ENCODE data around the gene GPC6.

The GPC6 gene

DNA sequence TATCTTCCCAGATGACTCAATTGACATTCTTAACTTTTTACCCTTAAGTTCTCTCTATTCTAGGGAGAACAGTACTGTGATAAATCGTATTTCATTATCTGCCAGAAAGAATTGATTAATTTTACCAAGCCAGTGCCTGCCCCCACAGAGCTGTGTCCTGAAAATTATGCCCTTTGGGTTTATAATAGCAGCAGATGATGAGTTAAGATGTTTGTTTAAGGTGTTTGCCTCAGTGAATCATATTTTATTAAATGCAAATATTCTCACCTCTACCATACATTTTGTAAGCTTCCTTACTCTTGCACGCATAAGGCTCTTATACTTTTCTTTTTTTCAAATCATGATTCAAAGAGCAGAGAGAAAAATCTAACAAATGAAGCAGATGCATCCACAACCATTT lies 934.3 kb downstream of the GPC6 start:
- H3K4me3 ChIP-seq (ENCODE audit: low read depth, low read length) = no peak overlapping the region
- TF ChIP-seq CTCF (IDR thresholded peaks at IDR 0.05; ENCODE audit: borderline replicate concordance, insufficient read depth, low read depth, low read length) = no peak

- no peak overlapping the region for H3K4me3 ChIP-seq (ENCODE audit: low read depth, low read length)
- no peak for TF ChIP-seq CTCF (IDR thresholded peaks at IDR 0.05; ENCODE audit: borderline replicate concordance, insufficient read depth, low read depth, low read length)
These were observed 935.7 kb downstream of the GPC6 start for GRCh38 chr13:94162289-94162688.

DNA sequence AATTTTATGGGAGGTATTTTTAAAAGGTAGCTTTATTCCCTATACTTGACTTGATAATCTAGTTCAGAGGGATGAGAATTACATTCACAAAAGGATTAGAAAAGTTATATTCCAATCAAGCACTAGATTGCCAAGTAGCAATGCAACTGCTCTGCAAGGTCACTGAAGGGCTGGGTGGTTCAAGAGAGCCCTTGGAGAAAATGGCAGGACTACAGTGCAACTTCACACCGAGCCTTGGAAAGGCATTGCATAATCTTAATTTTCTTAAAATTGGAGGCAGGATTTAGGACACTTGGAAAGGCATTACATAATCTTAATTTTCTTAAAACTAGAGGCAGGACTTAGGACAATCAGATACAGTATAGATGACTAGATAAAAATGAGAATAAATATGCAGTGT lies 936.9 kb downstream of the GPC6 start:
- TF ChIP-seq CTCF (IDR thresholded peaks at IDR 0.05; ENCODE audit: borderline replicate concordance, insufficient read depth, low read depth, low read length) = no peak
- no peak overlapping the region for H3K4me3 ChIP-seq (ENCODE audit: low read depth, low read length)

GRCh38 chr13:94168783-94169453 lies 942.3 kb downstream of the GPC6 start:
- TF ChIP-seq CTCF (IDR thresholded peaks at IDR 0.05; ENCODE audit: borderline replicate concordance, insufficient read depth, low read depth, low read length) = no peak
- no peak overlapping the region for H3K4me3 ChIP-seq (ENCODE audit: low read depth, low read length)

DNA sequence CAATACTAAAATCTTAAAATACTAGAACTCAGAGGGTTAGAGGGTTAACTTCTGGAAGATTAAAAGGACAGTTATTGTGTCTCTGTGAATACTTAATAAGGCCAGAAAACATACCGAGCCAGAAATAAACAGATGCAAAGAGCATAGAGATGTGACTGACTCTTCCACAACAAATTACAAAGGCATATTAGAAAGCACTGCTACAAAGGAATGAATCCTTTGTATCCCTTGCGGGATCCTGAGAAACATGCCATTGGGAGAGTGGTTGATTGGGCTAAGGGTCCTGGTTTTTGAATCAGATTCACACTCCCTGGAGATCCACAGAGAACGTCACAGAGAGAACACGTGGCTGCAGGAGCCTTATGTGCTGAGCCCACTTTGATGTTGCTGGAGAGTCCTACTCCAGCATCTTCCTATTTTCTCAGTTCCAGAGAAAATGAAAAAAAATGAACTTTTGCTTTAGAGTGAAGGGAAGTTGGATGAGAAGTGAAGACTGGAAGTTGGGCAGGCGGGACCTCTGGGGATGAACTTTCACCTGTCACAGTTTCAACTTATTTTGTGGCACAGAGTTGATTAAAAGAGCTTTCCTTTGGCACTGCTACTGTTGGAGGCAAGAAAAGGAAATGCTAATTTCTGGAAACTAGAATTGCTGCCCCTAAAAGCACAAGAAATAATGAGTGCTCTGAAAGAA lies 943.0 kb downstream of the GPC6 start:
- no peak for TF ChIP-seq CTCF (IDR thresholded peaks at IDR 0.05; ENCODE audit: borderline replicate concordance, insufficient read depth, low read depth, low read length)
- no peak overlapping the region for H3K4me3 ChIP-seq (ENCODE audit: low read depth, low read length)

GRCh38 chr13:94170145-94170571 lies 943.6 kb downstream of the GPC6 start:
- TF ChIP-seq CTCF (IDR thresholded peaks at IDR 0.05; ENCODE audit: borderline replicate concordance, insufficient read depth, low read depth, low read length) = no peak
- H3K4me3 ChIP-seq (ENCODE audit: low read depth, low read length) = no peak overlapping the region

- no peak overlapping the region for H3K4me3 ChIP-seq (ENCODE audit: low read depth, low read length)
- TF ChIP-seq CTCF (IDR thresholded peaks at IDR 0.05; ENCODE audit: borderline replicate concordance, insufficient read depth, low read depth, low read length) = no peak
These were observed 945.8 kb downstream of the GPC6 start for GRCh38 chr13:94172416-94172815.

All from GM12875 (cell line).